HG03469 (cell line): ENCODE data around the gene RRM2.
"Not testable (repeated sequence)": the region's sequence is repeated elsewhere in the genome, so short reads cannot be mapped to it uniquely, and the experiment has no call there.

ENCODE experiments used
- ATAC-seq: cut with Tn5 transposase; IDR thresholded peaks from one replicate; pipeline ENCODE4 v1.9.1; 2021; ENCODE audit warnings: mild to moderate bottlenecking, moderate library complexity, moderate number of reproducible peaks; ENCODE audit not compliant: unreplicated experiment

Gene RRM2

DNA sequence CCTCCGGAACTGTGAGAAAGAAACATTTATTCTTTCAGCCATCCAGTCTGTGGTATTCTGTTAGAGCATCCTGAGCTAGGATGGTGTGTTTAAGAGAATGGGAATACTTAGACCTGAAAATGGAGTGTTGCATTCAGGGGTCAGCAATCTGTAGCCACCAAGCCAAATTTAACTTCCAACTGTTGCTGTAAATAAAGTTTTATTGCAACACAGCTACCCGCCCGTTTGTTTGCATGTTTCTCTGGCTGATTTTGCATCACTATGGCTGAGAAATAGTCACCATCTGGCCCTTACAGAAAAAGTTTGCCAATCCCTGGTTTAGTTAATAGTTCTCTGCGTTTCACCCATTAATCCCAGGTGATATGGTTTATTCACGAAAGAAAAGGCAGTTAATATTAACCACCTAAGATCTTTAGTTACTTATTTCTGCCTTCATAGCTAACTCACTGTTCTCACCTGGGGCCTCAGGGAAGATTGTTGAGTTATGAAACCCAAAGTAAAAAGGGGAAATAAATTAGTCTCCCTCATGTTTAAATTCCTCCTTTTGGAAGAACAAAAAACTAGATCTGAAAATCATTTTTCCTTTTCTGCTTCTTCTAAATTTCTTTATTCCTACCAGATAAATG is 32.9 kb upstream of the RRM2 start:
- ATAC-seq = no peak

DNA sequence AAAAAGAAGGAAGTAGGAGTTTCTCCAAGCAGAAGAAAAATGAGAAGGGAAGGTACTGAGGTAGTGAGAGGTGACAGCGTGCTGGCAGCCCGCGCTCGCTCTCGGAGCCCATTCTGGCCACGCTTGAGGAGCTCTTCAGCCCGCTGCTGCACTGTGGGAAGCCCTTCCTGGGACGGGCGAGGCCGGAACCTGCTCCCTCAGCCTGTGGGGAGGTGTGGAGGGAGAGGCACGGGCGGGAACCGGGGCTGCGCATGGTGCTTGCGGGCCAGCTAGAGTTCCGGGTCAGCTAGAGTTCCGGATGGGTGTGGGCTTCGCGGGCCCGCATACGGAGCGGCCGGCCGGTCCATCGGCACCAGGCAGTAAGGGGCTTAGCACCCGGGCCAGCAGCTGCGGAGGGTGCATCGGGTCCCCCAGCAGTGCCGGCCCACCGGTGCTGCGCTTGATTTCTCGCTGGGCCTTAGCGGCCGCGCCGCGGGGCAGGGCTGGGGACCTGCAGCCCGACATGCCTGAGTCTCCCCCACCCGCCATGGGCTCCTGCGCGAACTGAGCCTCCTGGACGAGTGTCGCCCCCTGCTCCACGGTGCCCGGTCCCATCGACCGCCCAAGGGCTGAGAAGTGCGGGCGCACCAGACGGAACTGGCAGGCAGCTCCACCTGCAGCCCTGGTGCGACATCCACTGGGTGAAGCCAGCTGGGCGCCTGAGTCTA is 31.2 kb upstream of the RRM2 start:
- ATAC-seq = no peak

DNA sequence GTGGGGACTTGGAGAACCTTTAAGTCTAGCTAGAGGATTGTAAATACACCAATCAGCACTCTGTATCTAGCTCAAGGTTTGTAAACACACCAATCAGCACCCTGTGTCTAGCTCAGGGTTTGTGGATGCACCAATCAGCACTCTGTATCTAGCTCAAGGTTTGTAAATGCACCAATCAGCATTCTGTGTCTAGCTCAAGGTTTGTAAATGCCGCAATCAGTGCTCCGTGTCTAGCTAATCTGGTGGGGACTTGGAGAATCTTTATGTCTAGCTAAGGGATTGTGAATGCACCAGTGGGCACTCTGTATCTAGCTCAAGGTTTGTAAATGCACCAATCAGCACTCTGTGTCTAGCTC is 30.7 kb upstream of the RRM2 start:
- ATAC-seq = not testable (repeated sequence)

DNA sequence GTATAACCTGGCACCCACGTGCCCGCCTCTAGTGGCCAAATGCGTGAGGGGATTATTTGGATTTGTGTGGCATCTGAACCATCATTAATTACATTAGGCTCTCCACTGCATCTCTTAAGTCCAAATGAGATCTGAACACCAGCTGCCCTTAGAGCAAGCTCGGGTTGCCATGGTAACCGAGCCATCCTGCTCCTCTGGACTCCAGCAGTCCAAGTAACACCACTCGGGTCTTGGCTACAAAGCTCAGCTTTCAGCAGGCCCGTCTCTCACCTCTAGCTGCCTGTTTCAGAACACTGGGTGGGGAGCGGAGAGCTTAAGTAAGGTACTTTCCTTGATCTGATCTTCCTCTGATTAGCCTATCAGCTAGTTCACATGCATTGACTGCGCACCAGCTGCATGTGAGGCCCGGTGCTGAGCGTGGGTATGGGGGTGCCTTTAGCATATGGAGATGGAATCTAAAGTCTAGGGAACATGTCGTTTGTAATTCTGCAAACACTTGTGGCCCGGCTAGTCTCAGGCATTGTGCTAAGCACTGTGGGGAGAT is 28.2 kb upstream of the RRM2 start:
- ATAC-seq = no peak

DNA sequence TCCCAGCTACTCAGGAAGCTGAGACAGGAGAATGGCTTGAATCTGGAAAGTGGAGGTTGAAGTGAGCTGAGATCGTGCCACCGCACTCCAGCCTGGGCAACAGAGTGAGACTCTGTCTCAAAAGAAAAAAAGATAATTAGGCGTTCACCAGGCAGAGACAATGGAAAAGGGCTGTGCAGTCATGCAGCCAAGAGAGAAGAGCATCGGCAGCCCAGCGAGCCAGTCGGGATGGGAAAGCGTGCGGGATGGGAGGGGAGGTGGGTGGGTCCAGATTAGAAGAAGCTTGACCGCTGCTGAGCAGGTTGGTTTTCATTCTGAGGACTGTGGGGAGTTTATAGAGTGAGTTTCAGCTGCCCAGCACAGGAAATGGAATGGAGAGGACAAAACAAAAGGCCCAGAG is 27.4 kb upstream of the RRM2 start:
- ATAC-seq = no peak

DNA sequence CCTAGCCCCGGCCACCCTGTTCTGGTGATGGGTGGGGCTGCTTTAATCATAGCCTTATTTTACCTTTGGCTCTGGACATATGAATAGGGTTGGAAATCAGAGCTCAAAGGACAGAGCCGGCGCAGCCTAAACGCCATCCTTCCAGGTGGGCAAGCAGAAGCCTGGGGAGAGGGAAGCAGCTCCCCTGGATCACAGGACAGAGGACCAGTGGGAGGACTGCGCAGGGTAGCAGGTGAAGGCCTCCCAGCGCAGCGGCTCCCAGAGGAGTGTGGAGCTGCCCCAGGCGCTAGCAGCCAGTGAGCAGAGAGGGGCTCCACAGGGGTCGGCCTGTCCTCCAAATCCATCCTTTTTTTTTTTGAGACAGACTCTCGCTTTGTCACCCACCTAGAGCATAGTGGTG is 25.9 kb upstream of the RRM2 start:
- no peak for ATAC-seq

DNA sequence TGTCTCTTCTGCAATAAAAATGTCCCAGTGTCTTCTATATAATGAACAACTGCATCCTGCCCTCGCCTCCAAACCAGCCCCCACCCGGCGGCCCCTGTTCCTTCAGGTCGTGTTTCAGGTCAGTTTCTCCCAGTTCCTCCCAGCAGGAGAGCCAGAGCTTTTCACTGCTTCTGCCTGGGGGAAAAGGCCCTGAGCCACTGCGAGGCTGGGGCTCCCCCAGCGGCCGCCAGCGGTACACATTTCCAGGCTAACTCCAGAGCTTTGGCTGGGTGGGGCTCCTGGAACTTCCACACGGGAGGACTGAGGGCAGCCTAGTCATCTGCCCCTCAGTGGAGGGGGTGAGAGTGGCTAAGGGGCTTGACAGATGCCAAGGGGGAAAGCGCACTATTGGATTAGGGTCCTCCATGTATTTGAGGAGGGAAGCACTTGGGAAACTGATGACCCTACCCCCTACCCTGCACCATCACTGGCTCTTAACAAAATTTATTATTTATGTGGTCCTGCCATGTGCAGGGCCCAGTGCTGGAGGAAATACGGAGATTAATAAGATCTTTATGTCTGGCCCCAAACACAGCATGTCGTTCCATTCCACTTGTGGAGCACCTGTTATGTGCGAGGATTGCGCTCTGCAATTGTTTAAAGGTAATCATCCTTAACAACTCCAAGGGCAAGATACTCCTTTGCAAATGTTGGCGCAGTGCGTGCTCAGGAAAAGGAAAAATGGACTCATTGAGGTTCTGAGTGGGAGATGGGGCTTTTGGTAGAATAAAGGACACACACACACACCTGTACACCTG is 25.0 kb upstream of the RRM2 start:
- no peak for ATAC-seq

DNA sequence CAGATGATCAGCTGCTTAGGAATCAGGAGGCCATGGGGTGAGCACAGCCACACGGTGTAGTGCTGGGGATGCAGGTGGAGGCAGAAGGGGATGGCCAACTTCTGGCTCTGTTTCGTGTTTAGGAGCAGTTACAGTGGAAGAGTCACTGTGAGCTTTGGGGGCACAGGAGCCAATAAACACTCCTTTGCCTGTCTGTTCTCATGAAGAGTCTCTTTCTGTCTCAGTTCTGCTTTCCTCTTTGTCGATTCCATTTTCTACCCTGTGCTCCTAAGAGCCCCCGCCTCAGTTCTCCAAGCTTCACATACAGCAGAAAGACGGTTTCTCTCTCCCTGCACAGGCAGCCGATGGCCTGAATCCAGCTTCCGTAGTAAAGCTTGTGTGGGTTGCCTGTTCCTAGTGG is 21.0 kb upstream of the RRM2 start:
- no peak for ATAC-seq

DNA sequence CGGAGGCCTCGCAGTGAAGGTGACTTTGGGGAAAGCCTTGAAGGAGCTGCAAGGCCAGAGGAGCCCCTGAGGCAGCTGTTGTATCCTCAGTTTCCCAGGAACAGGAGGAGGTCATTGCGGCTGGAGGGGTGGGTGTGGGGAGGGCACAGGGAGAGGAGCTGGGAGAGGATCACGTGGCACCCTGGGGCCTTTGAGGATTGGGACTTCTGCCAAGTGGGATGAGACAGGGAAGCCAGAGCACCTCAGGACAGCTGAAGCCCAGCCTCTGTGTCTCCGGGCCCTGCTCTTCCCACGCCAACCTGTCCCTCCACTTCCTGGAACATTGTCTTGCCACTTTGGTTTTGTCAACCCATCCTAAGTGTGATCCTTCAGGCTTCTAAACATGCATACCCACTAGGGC is 19.4 kb upstream of the RRM2 start:
- ATAC-seq = no peak

DNA sequence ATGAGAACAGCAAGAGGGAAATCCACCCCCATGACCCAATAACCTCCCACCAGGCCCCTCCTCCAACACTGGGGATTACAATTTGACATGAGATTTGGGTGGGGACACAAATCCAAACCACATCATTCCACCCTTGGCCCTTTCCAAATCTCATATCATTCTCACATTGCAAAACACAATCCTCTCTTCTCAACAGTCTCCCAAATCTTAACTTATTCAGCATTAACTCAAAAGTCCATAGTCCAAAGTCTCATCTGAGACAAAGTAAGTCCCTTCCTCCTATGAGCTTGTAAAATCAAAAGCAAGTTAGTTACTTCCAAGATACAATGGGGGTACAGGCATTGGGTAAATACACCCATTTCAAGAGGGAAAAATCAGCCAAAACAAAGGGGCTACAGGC is 17.6 kb upstream of the RRM2 start:
- ATAC-seq = not testable (repeated sequence)

DNA sequence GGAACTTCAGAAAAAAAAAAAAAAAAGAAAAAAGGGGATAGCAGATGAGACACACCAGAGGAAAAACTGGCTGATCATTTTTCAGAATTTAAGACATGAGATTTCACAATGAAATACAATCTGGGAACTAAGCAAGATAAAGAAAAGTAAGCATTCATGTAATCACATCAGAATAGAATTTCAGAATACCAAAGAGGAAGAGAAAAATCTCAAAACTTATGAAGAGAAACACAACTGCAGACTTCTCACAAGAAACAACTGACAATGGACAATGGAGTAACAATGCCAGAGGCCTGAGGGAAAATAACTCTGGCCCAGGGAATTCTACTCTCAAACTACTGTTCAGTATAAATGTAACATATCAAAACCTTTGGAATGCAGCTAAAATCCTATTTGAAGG is 13.2 kb upstream of the RRM2 start:
- ATAC-seq = no peak

DNA sequence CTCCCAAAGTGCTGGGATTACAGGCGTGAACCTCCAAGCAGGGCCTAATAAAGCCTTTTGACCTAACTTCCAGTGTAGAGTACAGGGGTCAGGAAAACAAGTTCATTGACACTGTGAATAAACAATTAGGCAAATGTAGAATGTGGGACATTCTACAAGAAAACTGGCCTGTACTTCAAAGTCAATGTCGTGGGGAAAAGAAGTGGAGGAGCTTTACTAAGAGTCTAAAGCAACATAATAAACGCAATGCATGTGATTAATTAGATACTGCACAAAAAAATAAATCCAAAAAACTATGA is 3.6 kb upstream of the RRM2 start:
- ATAC-seq = no peak

DNA sequence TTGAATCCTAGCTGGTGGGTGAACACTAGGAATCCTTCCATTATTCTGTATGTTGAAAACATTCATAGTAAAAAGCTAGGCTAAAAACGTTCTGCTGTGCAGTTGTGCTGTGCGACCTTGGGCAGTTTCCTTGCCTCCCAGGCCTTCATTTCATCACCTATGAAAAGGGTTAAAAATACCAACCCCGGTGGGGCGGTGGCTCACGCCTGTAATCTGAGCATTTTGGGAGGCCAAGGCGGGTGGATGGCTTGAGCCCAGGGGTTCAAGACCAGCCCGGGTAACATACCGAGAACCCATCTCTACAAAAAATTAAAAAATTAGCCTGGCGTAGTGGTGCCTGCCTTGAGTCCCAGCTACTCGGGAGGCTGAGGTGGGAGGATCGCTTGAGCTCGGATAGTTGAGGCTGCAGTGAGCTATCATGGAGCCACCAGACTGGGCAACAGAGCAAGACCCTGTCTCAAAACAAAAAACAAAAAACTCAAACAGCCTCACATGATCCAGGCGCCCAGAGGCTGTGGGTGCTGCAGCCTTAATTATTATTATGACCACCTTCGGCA is 2.9 kb upstream of the RRM2 start:
- no peak for ATAC-seq

DNA sequence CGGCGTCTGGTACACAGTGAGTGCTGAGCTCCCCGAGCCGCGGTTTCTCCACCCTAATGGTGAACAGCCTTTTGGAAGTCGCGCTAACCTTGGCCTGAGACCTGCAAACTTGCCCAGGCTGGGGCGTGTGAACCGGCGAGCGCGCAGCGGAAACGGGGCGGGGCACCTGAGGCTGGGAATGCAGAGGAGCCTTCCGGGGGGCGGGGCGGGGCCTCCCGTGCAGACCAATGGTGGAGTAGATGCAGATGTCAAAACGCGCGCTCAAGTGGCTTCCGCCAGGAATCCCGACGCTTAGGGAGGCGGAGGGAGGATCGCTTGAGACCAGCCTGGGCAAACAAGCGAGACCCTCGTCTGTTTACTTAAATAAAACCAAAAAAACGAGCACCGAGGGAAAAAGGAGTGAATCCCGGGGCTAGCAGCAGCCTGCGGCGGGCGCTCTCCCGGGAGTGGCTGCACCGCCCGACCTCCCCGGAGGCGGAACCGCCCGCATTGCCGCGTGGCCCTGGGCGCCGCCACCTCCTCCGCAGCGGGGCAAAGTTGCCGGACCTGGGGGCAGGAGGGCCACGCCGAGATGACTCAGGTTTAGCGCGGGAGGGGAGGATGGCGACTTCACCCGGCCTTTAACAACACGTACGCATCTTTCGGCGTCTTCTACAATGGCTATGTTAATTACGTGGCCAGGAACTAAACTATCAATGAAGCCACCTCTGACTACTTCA is 2.2 kb upstream of the RRM2 start:
- peak; percentile 35 for ATAC-seq

DNA sequence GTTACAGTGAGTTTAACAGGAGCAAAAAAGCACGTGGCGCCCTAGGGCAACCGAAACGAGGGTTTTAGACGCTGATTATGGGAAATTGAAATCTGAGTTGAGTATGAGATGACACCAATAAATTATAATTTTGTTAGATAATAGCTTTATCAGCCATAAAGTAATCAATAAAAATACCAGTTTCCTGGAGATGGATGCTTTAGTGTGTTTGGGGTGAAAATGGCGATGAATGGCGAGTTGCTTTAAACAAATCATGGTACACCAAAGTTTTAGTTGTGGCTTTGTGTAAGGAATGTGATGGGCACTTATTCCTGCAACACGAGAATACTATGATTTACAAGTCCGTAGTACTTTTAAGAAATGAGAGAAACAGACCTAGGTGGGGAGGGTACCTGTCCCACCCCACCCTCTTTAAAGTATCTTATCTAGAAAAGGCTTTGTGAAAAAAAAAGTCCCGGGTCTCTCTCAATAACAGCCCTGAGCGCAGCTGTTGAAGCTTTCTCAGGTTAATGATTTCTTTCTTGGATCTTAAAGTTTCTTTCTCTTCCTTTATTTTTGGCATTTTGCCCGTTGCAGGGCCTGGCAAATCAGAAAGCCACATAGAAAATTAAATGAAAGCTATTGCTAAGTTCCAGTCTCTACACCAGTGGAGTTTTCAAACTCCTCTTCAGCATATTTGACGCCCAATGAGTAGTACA is 1.5 kb upstream of the RRM2 start:
- ATAC-seq = no peak

DNA sequence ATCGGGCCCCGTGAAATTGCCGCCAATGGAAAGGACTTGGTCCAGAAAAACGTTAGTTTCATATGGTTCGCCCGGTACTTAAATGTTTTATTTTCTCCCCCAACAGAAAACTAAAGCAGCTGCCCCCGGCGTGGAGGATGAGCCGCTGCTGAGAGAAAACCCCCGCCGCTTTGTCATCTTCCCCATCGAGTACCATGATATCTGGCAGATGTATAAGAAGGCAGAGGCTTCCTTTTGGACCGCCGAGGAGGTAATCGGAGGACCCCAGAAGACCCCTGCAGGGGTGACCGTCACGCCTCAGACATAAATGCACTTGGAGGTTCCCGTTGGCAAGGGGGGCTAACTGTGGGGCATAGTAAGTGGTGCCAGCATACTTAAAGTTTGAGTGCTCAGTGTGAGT is 742 bp downstream of the RRM2 start:
- ATAC-seq = no peak

DNA sequence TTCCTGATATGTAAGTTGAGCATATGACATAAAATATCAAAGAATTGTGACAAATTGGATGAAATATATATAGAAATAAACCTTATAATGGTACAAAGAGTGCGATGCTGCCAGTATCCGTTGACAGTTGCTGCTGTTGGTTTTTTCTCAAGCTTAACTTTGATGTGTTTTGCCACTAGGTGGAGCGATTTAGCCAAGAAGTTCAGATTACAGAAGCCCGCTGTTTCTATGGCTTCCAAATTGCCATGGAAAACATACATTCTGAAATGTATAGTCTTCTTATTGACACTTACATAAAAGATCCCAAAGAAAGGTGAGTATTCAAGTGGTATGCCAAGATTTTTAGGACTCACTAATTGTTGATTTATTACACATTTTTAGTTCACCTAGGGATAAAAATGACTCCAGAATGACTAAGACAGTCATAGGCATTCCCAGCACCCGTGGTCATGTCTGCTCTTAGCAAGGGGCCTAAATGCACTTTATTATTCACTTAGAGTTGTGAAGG is 2.1 kb downstream of the RRM2 start:
- no peak for ATAC-seq

DNA sequence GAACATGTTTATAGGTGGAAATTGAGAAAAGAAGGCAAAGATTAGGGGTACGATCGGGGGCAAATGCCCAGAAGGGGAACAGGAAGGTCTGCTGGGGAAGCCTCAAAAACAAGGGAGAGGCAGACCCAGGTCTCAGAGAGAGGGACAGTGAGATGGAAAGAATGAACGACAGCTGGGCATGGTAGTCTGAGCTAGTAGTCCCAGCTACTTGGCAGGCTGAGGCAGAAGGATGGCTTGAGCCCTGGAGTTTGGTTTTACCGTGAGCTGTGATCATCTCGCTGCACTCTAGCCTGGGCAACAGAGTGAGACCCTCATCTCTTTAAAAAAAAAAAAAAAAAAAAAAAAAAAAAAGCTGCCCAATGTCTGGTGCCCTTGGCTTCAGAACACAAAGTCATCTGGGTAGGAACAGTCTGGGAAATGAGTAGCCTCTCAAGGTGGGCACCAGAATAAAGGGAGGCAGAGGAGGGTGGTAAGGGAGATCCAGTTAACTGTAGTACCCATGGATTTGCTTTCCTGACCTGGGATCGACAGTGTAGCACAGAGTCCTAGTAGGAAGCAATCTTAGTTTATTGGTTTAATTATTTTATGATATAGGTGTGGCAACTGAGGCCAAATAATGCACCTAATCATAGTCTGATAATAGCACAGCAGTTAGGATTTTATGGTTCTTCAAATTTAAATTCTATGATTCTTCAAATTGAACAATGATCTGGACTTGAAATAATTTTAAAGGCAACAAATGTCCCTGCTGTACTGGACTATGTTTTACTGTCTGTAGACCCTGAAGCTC is 3.5 kb downstream of the RRM2 start:
- ATAC-seq = no peak

DNA sequence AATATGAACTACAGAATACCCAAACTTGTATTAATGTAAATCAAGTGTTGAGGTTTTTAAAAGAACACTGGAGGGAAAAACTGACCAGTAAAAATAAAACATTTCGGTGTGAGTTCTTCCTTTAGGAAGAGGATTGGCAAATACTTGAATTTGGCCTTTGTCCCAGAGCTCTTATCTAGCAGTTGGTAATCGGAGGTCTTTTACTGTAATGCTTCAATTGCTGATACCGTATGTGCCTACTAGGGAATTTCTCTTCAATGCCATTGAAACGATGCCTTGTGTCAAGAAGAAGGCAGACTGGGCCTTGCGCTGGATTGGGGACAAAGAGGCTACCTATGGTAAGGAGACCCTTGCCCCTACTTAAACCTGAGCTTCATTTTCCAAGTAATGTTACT is 4.1 kb downstream of the RRM2 start:
- ATAC-seq = no peak

DNA sequence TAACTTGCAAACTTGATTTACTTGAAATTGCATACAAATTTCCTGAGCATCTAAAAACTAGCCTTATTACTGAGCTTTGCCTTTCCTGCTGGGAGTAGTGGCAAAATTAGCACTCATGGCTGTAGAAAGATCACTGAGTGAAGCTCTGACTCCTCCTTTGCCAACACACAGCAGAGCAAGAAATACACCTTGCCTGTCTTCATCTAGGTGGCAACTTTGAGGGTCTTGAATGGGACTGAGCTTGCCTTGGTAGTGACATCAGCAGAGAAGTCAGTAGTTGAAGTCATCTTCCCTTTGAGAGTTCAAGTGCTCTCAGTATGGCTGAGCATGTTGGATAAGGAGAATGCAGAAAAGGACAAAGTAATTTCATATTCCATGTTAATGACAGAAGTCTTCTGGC is 5.9 kb downstream of the RRM2 start:
- ATAC-seq = no peak
